ENCODE data around the gene RBM25. TPM values are rescaled to one million over a fixed set of nuclear protein-coding genes. Genes with fewer than 3 reads are reported as not detected.

RBM25 gene
- total RNA-seq, 4 donors from 2014 or later = 28.4 to 34.1 (median 30.1) TPM

- ATAC-seq (peak; percentile 12), DNase-seq (no peak)
- TF ChIP-seq POLR2A (IDR thresholded peaks at IDR 0.05) = no peak
- TF ChIP-seq CTCF (IDR thresholded peaks at IDR 0.05 in 4 of 5, conservative IDR thresholded peaks at IDR 0.05 in 1 of 5) = no peak
- peak overlapping the region; percentile 66 to 92 (median 84) for H3K4me3 ChIP-seq
- H3K4me1 ChIP-seq = peaks cover 30 to 36% of the 10 kb centered on the region in 2 donors
- intact Hi-C loops (cut with DNase I; ENCODE audit: low total_unique reads) = loop anchor here (1.0 kb wide), 2 partner anchors 31 to 78 kb away; partner anchors contain the start of genes PSEN1 and ZFYVE1
- in situ Hi-C loops (cut with MboI; ENCODE audit: low sequenced_read_pairs in 4 of 4) = no loop called here
- no peaks in the 10 kb centered on the region for H3K27me3 ChIP-seq
- H3K9me3 ChIP-seq = no peaks in the 10 kb centered on the region
- peak overlapping the region; percentile 87 to 98 (median 92) for H3K27ac ChIP-seq
- no peaks in the 10 kb centered on the region for H3K36me3 ChIP-seq
These were observed 450 bp upstream of the RBM25 start for GRCh38 chr14:73057944-73058223.

- peaks cover 35 to 37% of the 10 kb centered on the region in 2 donors for H3K4me1 ChIP-seq
- intact Hi-C loops (cut with DNase I; ENCODE audit: low total_unique reads) (loop anchor here (1.0 kb wide), 2 partner anchors 32 to 77 kb away; partner anchors contain the start of genes PSEN1 and ZFYVE1), in situ Hi-C loops (cut with MboI; ENCODE audit: low sequenced_read_pairs in 4 of 4) (no loop called here)
- peak overlapping the region; percentile 83 to 92 (median 84) for H3K4me3 ChIP-seq
- H3K9me3 ChIP-seq = no peaks in the 10 kb centered on the region
- DNase-seq = peak in 1 of 2 donors; percentile 21
- TF ChIP-seq CTCF (IDR thresholded peaks at IDR 0.05 in 4 of 5, conservative IDR thresholded peaks at IDR 0.05 in 1 of 5) = no peak
- no peak for TF ChIP-seq POLR2A (IDR thresholded peaks at IDR 0.05)
- H3K27me3 ChIP-seq = no peaks in the 10 kb centered on the region
- H3K36me3 ChIP-seq = peaks cover 0 to 9% of the 10 kb centered on the region in 2 donors
- H3K27ac ChIP-seq = peak overlapping the region; percentile 87 to 98 (median 92)
- peak; percentile 15 to 17 for ATAC-seq
These were observed 764 bp downstream of the RBM25 start for GRCh38 chr14:73058922-73059673.

GRCh38 chr14:73069585-73069984 lies 11.3 kb downstream of the RBM25 start:
- no peak for DNase-seq
- H3K27me3 ChIP-seq = no peaks in the 10 kb centered on the region
- H3K27ac ChIP-seq = no peak overlapping the region
- H3K36me3 ChIP-seq = peaks cover 0 to 31% of the 10 kb centered on the region in 2 donors
- in situ Hi-C loops (cut with MboI; ENCODE audit: low sequenced_read_pairs in 4 of 4) = no loop called here
- intact Hi-C loops (cut with DNase I; ENCODE audit: low total_unique reads) = no loop called here
- no peak overlapping the region for H3K4me3 ChIP-seq
- H3K9me3 ChIP-seq = no peaks in the 10 kb centered on the region
- ATAC-seq = no peak
- TF ChIP-seq CTCF (IDR thresholded peaks at IDR 0.05 in 4 of 5, conservative IDR thresholded peaks at IDR 0.05 in 1 of 5) (no peak), POLR2A (IDR thresholded peaks at IDR 0.05) (no peak)
- H3K4me1 ChIP-seq = peaks cover 8 to 10% of the 10 kb centered on the region in 2 donors

- intact Hi-C loops (cut with DNase I; ENCODE audit: low total_unique reads) = no loop called here
- DNase-seq = no peak
- no peaks in the 10 kb centered on the region for H3K27me3 ChIP-seq
- in situ Hi-C loops (cut with MboI; ENCODE audit: low sequenced_read_pairs in 4 of 4) = no loop called here
- peaks cover 2 to 51% of the 10 kb centered on the region in 2 donors for H3K36me3 ChIP-seq
- no peak overlapping the region for H3K4me3 ChIP-seq
- H3K27ac ChIP-seq = no peak overlapping the region
- H3K9me3 ChIP-seq = no peaks in the 10 kb centered on the region
- ATAC-seq = no peak
- no peaks in the 10 kb centered on the region for H3K4me1 ChIP-seq
- TF ChIP-seq POLR2A (IDR thresholded peaks at IDR 0.05) (no peak), CTCF (IDR thresholded peaks at IDR 0.05 in 4 of 5, conservative IDR thresholded peaks at IDR 0.05 in 1 of 5) (no peak)
These were observed 32.7 kb downstream of the RBM25 start for GRCh38 chr14:73091044-73091443.
